ENCODE results near the gene FTCD. TPM values are rescaled to one million over a fixed set of nuclear protein-coding genes. Genes with fewer than 3 reads are reported as not detected.

FTCD gene
- polyA plus RNA-seq, 1 donor = 61.8 TPM

DNA sequence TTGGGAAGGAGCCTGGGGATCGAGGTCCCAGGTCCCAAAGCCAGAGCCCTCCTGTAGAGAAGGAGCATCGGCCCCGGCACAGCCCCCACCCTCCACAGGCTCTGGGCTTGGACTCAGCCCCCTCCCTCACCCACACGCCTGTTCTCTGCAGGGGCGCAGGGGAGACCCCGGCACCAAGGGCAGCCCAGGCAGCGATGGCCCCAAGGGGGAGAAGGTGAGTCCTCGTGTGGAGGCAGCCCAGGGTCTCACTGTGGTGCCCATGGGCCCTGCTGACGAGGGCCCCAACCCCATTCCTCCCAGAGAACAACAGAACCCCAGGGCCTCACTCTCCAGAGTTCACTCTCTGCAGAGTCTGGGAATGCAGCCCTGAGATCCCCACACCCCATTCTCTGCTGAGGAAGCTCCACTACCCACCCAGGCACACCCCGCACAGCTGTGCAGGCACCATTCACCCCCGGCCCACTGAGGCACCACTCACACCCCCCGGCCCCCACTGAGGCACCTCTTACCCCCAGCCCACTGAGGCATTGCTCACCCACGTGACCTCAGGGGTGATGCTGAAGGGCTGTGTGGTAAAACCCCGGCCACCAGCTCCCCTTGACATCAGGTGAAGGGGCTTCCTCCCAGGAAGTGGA, 35.6 kb downstream of the FTCD start:
- no peaks in the 10 kb centered on the region for H3K27me3 ChIP-seq (ENCODE audit: control insufficient read depth, insufficient read depth, low read length)
- WGBS (ENCODE audit: insufficient coverage, low lambda C conversion rate) = no CpG with 5 or more reads among the region's 14 CpGs
- no peak overlapping the region for H3K4me3 ChIP-seq (ENCODE audit: low read length)
- no peak for DNase-seq
- H3K4me1 ChIP-seq (ENCODE audit: control insufficient read depth, insufficient read depth, low read length) = no peaks in the 10 kb centered on the region
- H3K27ac ChIP-seq (ENCODE audit: low read length) = no peak overlapping the region
- peaks cover 47% of the 10 kb centered on the region for H3K36me3 ChIP-seq (ENCODE audit: control insufficient read depth, insufficient read depth, low read length)
- H3K9me3 ChIP-seq (ENCODE audit: control insufficient read depth, low read depth, low read length) = peaks cover 3% of the 10 kb centered on the region

DNA sequence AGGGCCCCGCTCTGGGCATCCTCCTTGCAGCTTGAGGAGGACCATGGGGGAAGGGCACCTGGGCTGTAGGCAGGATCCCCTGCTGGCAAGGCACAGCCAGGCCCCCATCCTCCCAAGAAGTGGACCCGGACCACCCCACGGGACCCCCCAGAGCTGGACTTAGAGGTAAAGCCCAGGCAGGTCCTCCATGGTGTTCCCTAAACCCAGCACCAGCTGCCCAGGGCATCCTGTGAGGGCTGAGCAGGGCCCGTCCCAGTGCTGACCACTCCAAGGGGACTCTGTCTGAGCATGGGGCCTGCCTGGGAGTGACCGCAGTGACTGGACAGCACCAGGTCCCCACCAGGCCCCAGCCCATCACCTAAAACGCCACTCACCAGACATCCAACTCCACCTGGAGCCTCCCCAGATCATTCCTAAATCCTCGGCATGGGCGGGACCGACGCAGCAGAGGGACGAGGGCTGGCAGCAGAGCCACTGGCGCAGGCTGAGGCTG, 36.2 kb downstream of the FTCD start:
- peaks cover 3% of the 10 kb centered on the region for H3K9me3 ChIP-seq (ENCODE audit: control insufficient read depth, low read depth, low read length)
- no CpG with 5 or more reads among the region's 12 CpGs for WGBS (ENCODE audit: insufficient coverage, low lambda C conversion rate)
- H3K4me1 ChIP-seq (ENCODE audit: control insufficient read depth, insufficient read depth, low read length) = no peaks in the 10 kb centered on the region
- H3K36me3 ChIP-seq (ENCODE audit: control insufficient read depth, insufficient read depth, low read length) = peaks cover 51% of the 10 kb centered on the region
- DNase-seq = no peak
- no peak overlapping the region for H3K4me3 ChIP-seq (ENCODE audit: low read length)
- no peak overlapping the region for H3K27ac ChIP-seq (ENCODE audit: low read length)
- H3K27me3 ChIP-seq (ENCODE audit: control insufficient read depth, insufficient read depth, low read length) = no peaks in the 10 kb centered on the region

DNA sequence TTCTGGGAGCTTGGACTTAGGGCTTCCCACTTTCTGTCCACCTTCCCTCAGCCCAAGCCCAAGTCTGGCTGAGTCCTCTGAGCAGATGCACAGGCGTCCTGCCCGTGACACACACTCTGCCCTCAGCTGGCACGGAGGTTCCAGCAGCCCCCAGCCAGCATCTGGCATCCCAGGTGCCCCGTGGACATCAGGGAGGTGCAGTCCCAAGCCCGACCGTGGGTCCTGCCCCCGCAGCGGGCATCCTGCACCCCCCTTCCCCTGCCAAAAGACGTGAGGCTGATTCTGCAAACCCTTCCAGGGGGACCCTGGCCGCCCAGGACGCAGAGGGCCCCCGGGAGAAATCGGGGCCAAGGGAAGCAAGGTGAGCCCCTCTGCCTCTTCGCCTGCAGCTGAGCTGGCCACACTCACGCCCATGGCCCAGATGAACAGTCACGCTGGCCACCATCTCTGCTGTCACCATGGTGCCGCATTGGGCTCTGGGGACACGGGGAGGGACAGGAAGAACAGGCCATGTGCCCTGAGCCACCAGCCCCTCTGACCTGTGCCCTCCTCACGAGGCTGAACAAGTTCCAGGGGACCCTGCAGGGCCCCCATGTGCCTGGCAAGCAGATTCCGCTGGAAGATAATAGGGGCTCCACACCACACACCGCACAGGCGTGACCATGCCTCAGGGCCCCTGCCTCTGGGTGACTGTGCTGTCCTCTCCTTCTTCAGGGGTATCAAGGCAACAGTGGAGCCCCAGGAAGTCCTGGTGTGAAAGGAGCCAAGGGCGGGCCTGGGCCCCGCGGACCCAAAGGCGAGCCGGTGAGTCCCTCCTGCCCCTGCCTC, 36.8 kb downstream of the FTCD start:
- Histone ChIP-seq H3K4me1 (ENCODE audit: control insufficient read depth, insufficient read depth, low read length) (no peaks in the 10 kb centered on the region), H3K27me3 (ENCODE audit: control insufficient read depth, insufficient read depth, low read length) (no peaks in the 10 kb centered on the region), H3K4me3 (ENCODE audit: low read length) (no peak overlapping the region), H3K27ac (ENCODE audit: low read length) (no peak overlapping the region), H3K36me3 (ENCODE audit: control insufficient read depth, insufficient read depth, low read length) (peaks cover 55% of the 10 kb centered on the region), H3K9me3 (ENCODE audit: control insufficient read depth, low read depth, low read length) (peaks cover 3% of the 10 kb centered on the region)
- DNase-seq = no peak
- WGBS (ENCODE audit: insufficient coverage, low lambda C conversion rate) = no CpG with 5 or more reads among the region's 27 CpGs

DNA sequence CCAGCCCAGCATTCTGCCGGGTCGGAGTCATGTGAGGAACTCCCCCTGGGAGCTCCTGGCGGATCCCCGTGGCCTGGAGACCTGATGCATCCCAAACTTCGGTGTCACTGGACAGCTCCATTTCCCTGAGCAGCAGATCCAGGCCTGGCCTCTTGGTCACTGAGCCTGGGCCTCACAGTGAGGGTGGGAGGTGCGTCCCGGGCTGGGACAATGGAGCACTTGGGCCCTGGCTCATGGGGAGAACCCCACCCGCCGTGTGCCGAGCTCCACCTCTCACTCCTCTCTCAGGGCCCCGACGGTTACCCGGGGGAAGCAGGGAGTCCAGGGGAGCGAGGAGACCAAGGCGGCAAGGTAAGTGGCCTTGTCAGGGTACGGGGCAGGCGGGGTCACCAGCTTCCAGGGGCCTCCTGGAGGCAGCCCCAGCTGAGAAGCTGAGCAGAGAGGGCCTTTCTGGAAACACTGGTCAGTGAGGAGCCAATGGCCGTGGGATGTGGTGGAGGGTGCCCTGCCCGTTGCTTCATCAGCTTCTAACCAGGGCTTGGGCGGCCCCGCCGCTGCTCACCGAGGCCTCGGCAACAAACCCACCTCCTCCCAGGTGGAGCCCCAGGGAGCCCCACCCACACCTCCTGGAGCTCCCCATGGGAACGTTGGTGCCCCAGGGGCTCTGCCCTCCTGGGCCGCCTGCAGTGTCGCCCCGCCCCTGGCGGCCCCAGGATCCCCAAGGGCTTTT, 37.6 kb downstream of the FTCD start:
- H3K9me3 ChIP-seq (ENCODE audit: control insufficient read depth, low read depth, low read length) = peaks cover 3% of the 10 kb centered on the region
- H3K4me1 ChIP-seq (ENCODE audit: control insufficient read depth, insufficient read depth, low read length) = no peaks in the 10 kb centered on the region
- WGBS (ENCODE audit: insufficient coverage, low lambda C conversion rate) = no CpG with 5 or more reads among the region's 29 CpGs
- H3K4me3 ChIP-seq (ENCODE audit: low read length) = no peak overlapping the region
- H3K36me3 ChIP-seq (ENCODE audit: control insufficient read depth, insufficient read depth, low read length) = peaks cover 62% of the 10 kb centered on the region
- DNase-seq = no peak
- no peaks in the 10 kb centered on the region for H3K27me3 ChIP-seq (ENCODE audit: control insufficient read depth, insufficient read depth, low read length)
- no peak overlapping the region for H3K27ac ChIP-seq (ENCODE audit: low read length)

DNA sequence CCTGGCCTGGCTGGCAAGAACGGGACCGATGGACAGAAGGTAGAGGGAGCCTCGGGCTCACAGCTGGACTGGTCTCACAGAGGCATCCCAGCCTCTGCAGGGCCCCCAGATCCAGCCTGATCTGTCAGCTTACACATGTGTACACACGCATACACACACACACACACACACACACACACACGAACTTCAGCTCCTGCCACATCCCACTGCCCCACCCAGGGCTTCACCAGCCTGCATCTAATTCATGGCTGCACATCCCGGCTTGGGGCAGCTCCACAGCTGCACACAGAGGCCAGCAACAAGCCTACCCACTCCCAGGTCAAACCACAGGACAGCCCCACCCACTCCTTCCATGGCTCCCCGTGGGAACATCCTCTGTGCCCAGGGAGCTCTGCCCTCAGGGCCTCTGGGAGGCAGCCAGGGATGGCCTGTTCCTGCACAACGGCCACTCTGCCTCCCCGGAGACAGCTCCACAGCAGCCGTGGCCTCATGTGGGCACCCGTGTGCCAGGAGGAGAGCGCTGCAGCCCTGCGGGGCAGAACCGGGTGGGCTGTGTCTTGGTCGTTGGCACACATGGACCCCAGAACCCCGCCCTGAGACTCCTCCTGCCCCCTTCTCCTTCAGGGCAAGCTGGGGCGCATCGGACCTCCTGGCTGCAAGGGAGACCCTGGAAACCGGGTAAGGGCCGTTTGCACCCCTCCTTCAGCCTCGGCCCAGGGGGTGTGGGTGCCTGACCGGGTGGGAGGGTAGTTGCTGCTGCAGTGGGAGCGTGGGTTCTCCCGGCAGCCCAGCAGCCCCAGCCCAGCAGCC, 38.4 kb downstream of the FTCD start:
- Histone ChIP-seq H3K4me3 (ENCODE audit: low read length) (no peak overlapping the region), H3K27me3 (ENCODE audit: control insufficient read depth, insufficient read depth, low read length) (no peaks in the 10 kb centered on the region), H3K27ac (ENCODE audit: low read length) (no peak overlapping the region), H3K36me3 (ENCODE audit: control insufficient read depth, insufficient read depth, low read length) (peaks cover 64% of the 10 kb centered on the region), H3K4me1 (ENCODE audit: control insufficient read depth, insufficient read depth, low read length) (no peaks in the 10 kb centered on the region), H3K9me3 (ENCODE audit: control insufficient read depth, low read depth, low read length) (peaks cover 5% of the 10 kb centered on the region)
- no peak for DNase-seq
- WGBS (ENCODE audit: insufficient coverage, low lambda C conversion rate) = no CpG with 5 or more reads among the region's 24 CpGs

DNA sequence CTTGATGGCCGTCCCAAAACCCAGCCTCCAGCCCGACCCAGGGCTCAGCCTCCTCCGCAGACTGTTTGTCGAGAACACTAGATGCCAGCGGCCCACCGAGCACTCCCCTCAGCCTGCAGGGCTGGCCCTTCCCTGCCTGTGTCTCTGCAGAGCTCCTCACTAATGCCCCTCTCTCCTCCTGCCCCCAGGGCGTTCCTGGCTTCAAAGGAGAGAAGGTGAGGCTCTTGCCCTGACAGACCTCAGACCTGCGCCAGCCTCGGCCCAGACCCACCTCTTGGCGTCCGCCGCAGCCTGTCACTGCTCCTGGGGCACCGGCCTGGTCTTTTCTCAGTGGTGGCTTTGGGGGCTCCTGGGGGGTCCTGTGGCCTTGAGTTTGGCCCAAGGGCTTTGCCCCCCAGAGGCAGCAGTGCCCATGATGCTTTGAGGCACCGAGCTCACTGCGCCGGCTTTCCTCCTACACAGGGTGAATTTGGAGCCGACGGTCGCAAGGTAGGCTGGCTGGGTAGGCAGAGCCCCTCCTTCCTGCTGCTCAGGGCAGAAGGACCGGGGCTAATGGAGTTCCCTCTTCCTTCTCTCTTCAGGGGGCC, 39.1 kb downstream of the FTCD start:
- Histone ChIP-seq H3K9me3 (ENCODE audit: control insufficient read depth, low read depth, low read length) (peaks cover 7% of the 10 kb centered on the region), H3K4me1 (ENCODE audit: control insufficient read depth, insufficient read depth, low read length) (no peaks in the 10 kb centered on the region), H3K36me3 (ENCODE audit: control insufficient read depth, insufficient read depth, low read length) (peaks cover 62% of the 10 kb centered on the region), H3K27me3 (ENCODE audit: control insufficient read depth, insufficient read depth, low read length) (no peaks in the 10 kb centered on the region), H3K4me3 (ENCODE audit: low read length) (no peak overlapping the region), H3K27ac (ENCODE audit: low read length) (no peak overlapping the region)
- WGBS (ENCODE audit: insufficient coverage, low lambda C conversion rate) = no CpG with 5 or more reads among the region's 20 CpGs
- DNase-seq = no peak

DNA sequence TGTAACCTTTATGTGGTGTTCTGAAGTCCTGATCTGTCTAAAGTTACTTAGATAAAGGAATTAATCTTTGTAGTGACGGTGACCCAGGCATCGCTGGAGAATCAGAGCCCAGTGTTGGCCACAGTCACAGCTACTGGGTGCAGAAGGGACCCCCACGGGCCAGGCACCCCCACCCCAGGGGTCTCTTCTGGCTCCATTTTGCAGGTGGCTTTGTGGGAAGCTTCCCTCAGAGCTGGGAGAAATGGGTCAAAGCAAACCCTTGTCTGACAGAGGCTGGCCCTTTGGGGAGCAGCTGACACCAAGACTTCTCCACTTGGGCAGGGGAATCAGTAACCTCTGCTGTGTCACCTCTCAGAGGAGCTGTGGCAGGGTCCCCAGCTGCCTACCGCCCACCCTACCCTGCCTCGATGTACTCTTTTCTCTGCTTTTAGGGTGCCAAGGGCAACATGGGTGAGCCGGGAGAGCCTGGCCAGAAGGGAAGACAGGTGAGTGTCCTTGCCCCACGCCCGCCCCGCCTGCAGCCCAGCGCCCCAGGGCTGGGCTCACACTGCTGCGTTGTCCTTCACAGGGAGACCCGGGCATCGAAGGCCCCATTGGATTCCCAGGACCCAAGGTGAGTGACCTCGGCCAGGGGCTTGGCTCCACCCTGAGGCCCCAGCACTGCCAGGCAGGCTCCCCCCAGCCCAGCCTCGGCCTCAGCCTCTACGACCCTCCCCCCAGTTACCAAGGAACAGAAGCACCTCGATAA, 39.8 kb downstream of the FTCD start:
- no peaks in the 10 kb centered on the region for H3K27me3 ChIP-seq (ENCODE audit: control insufficient read depth, insufficient read depth, low read length)
- H3K36me3 ChIP-seq (ENCODE audit: control insufficient read depth, insufficient read depth, low read length) = peaks cover 56% of the 10 kb centered on the region
- no peak for DNase-seq
- H3K4me1 ChIP-seq (ENCODE audit: control insufficient read depth, insufficient read depth, low read length) = no peaks in the 10 kb centered on the region
- H3K4me3 ChIP-seq (ENCODE audit: low read length) = no peak overlapping the region
- peaks cover 7% of the 10 kb centered on the region for H3K9me3 ChIP-seq (ENCODE audit: control insufficient read depth, low read depth, low read length)
- WGBS (ENCODE audit: insufficient coverage, low lambda C conversion rate) = no CpG with 5 or more reads among the region's 17 CpGs
- H3K27ac ChIP-seq (ENCODE audit: low read length) = no peak overlapping the region

DNA sequence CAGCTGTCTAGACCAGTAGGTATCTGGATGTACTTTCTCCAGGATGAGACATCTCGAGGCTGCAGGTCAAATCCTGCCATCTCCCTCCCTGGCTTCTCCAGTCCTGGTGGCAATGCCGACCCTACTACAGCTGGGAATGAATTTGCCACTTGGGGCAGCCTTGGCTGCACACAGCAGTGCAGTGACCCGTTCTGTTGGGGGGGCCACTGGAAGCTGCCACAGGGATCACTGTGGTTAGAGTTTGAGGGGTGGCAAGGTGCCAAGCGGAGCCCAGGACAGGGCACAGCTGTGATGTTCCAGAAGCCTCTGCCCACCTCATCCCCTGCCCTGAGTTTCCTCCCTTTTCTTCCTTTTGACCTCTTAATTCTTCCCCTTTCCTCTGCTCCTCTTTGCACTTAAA, 40.4 kb downstream of the FTCD start:
- Histone ChIP-seq H3K27ac (ENCODE audit: low read length) (no peak overlapping the region), H3K9me3 (ENCODE audit: control insufficient read depth, low read depth, low read length) (peaks cover 7% of the 10 kb centered on the region), H3K36me3 (ENCODE audit: control insufficient read depth, insufficient read depth, low read length) (peaks cover 54% of the 10 kb centered on the region), H3K4me1 (ENCODE audit: control insufficient read depth, insufficient read depth, low read length) (no peaks in the 10 kb centered on the region), H3K27me3 (ENCODE audit: control insufficient read depth, insufficient read depth, low read length) (no peaks in the 10 kb centered on the region), H3K4me3 (ENCODE audit: low read length) (no peak overlapping the region)
- no CpG with 5 or more reads among the region's 4 CpGs for WGBS (ENCODE audit: insufficient coverage, low lambda C conversion rate)
- DNase-seq = no peak

DNA sequence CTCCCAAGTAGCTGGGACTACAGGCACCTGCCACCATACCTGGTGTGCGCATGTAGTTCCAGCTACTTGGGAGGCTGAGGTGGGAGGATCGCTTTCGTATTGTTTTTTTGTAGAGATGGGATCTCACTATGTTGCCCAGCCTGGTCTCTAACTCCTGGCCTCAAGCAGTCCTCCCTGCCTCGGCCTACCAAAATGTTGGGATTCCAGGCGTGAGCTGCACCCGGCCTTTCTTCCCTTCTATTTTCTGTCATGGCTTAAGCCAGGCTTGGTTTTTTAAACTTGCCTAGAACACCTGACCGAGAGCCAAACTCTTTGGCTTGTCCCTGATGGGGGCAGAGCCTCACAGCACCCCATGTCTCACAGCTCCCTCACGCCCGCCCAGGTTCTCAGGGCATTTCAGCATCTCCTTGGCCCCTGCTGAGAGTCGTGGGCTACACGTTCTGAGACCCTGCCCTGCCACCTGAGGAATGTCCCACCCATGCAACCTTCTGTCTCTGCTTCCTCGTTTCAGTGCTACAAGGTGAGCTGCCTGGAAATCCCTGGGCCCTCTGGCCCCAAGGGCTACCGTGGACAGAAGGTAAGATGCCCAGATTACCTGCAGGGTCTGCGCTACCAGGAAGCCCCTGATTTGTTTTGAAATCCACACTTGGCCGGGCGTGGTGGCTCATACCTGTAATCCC, 41.7 kb downstream of the FTCD start:
- H3K4me1 ChIP-seq (ENCODE audit: control insufficient read depth, insufficient read depth, low read length) = no peaks in the 10 kb centered on the region
- H3K27me3 ChIP-seq (ENCODE audit: control insufficient read depth, insufficient read depth, low read length) = no peaks in the 10 kb centered on the region
- no peak overlapping the region for H3K27ac ChIP-seq (ENCODE audit: low read length)
- DNase-seq = no peak
- no peak overlapping the region for H3K4me3 ChIP-seq (ENCODE audit: low read length)
- no CpG with 5 or more reads among the region's 16 CpGs for WGBS (ENCODE audit: insufficient coverage, low lambda C conversion rate)
- H3K9me3 ChIP-seq (ENCODE audit: control insufficient read depth, low read depth, low read length) = peaks cover 7% of the 10 kb centered on the region
- peaks cover 42% of the 10 kb centered on the region for H3K36me3 ChIP-seq (ENCODE audit: control insufficient read depth, insufficient read depth, low read length)
